TTC549 (cell line): ENCODE measurements around the gene ITPK1.

Experiments
- FAIRE-seq: peaks from 2 replicates; lab custom pipeline; 2012; peaks lifted over from hg19 to GRCh38; lab: Jason Lieb, UNC

Gene ITPK1

GRCh38 chr14:93059260-93059659 is 56.5 kb downstream of the ITPK1 start:
- no peak for FAIRE-seq

- no peak for FAIRE-seq
These were observed 58.0 kb downstream of the ITPK1 start for GRCh38 chr14:93057586-93058280.

- no peak for FAIRE-seq
These were observed 58.7 kb downstream of the ITPK1 start for GRCh38 chr14:93056840-93057585.

GRCh38 chr14:93056166-93056839 is 59.4 kb downstream of the ITPK1 start:
- FAIRE-seq, result no peak

- no peak for FAIRE-seq
These were observed 60.0 kb downstream of the ITPK1 start for GRCh38 chr14:93055651-93056115.

GRCh38 chr14:93054876-93055275 is 60.8 kb downstream of the ITPK1 start:
- FAIRE-seq, result no peak

- FAIRE-seq, result no peak
These were observed 61.7 kb downstream of the ITPK1 start for GRCh38 chr14:93054006-93054405.

- no peak for FAIRE-seq
These were observed 63.9 kb downstream of the ITPK1 start for GRCh38 chr14:93051600-93052546.

GRCh38 chr14:93050761-93051160 is 65.0 kb downstream of the ITPK1 start:
- FAIRE-seq, result no peak

- no peak for FAIRE-seq
These were observed 65.8 kb downstream of the ITPK1 start for GRCh38 chr14:93049867-93050331.

- FAIRE-seq, result no peak
These were observed 66.4 kb downstream of the ITPK1 start for GRCh38 chr14:93049315-93049714.

GRCh38 chr14:93048843-93049242 is 66.9 kb downstream of the ITPK1 start:
- FAIRE-seq, result no peak

GRCh38 chr14:93047661-93048060 is 68.1 kb downstream of the ITPK1 start:
- FAIRE-seq, result no peak

GRCh38 chr14:93047157-93047556 is 68.6 kb downstream of the ITPK1 start:
- no peak for FAIRE-seq

- FAIRE-seq, result no peak
These were observed 69.0 kb downstream of the ITPK1 start for GRCh38 chr14:93046705-93047050.

GRCh38 chr14:93045965-93046704 is 69.6 kb downstream of the ITPK1 start:
- no peak for FAIRE-seq

GRCh38 chr14:93045211-93045674 is 70.5 kb downstream of the ITPK1 start:
- no peak for FAIRE-seq

GRCh38 chr14:93044556-93044955 is 71.2 kb downstream of the ITPK1 start:
- FAIRE-seq, result no peak

GRCh38 chr14:93044121-93044520 is 71.6 kb downstream of the ITPK1 start:
- no peak for FAIRE-seq

- FAIRE-seq, result no peak
These were observed 72.5 kb downstream of the ITPK1 start for GRCh38 chr14:93042968-93043940.
